ENCODE data around the gene TMEM47.

GRCh38 chrX:34687095-34687494 lies 30.0 kb upstream of the TMEM47 start:
- TF ChIP-seq, protein P1, sequence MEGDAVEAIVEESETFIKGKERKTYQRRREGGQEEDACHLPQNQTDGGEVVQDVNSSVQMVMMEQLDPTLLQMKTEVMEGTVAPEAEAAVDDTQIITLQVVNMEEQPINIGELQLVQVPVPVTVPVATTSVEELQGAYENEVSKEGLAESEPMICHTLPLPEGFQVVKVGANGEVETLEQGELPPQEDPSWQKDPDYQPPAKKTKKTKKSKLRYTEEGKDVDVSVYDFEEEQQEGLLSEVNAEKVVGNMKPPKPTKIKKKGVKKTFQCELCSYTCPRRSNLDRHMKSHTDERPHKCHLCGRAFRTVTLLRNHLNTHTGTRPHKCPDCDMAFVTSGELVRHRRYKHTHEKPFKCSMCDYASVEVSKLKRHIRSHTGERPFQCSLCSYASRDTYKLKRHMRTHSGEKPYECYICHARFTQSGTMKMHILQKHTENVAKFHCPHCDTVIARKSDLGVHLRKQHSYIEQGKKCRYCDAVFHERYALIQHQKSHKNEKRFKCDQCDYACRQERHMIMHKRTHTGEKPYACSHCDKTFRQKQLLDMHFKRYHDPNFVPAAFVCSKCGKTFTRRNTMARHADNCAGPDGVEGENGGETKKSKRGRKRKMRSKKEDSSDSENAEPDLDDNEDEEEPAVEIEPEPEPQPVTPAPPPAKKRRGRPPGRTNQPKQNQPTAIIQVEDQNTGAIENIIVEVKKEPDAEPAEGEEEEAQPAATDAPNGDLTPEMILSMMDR (IDR thresholded peaks at IDR 0.05 in 4 of 5, conservative IDR thresholded peaks at IDR 0.05 in 1 of 5) = no peak
- no peak for TF ChIP-seq POLR2A (IDR thresholded peaks at IDR 0.05)

Measured in gastrocnemius medialis (tissue), 4 donors.